Esophagus (tissue), 2 donors: ENCODE data around the gene RGS3. TPM values are rescaled to one million over a fixed set of nuclear protein-coding genes. Genes with fewer than 3 reads are reported as not detected.
"Not testable (repeated sequence)": the region's sequence is repeated elsewhere in the genome, so short reads cannot be mapped to it uniquely, and the experiment has no call there.

Source experiments
- H3K27ac ChIP-seq, 2 donors: one replicate each; pipeline ENCODE4 v1.5.1; 2013; ENCODE audit warnings: low read depth in 2 of 2, mild to moderate bottlenecking in 2 of 2, inconsistent platforms in 1 of 2, low read length in 1 of 2, moderate library complexity in 1 of 2
- H3K27me3 ChIP-seq, 2 donors: one replicate each; pipeline ENCODE4 v1.6.1; 2013; ENCODE audit warnings: low read length in 2 of 2, control low read depth in 1 of 2, mild to moderate bottlenecking in 1 of 2; ENCODE audit not compliant: insufficient read depth in 2 of 2, control insufficient read depth in 1 of 2
- H3K36me3 ChIP-seq, 2 donors: one replicate each; pipeline ENCODE4 v1.6.1; 2013; ENCODE audit warnings: low read length in 1 of 2; ENCODE audit not compliant: control insufficient read depth in 2 of 2, insufficient read depth in 2 of 2
- H3K4me1 ChIP-seq, 2 donors: one replicate each; pipeline ENCODE4 v1.6.1; 2013; ENCODE audit warnings: low read length in 1 of 2; ENCODE audit not compliant: control insufficient read depth in 2 of 2, insufficient read depth in 2 of 2
- H3K4me3 ChIP-seq, 2 donors: one replicate each; pipeline ENCODE4 v1.5.1; 2013; ENCODE audit warnings: low read length in 2 of 2, mild to moderate bottlenecking in 2 of 2, low read depth in 1 of 2, moderate library complexity in 1 of 2
- H3K9me3 ChIP-seq, 2 donors: one replicate each; pipeline ENCODE4 v1.6.1; 2013; ENCODE audit warnings: mild to moderate bottlenecking in 2 of 2, low read depth in 1 of 2, low read length in 1 of 2, moderate library complexity in 1 of 2; ENCODE audit not compliant: control insufficient read depth in 2 of 2, insufficient read depth in 1 of 2
- WGBS, 2 donors: extraction: QIAGEN DNeasy Blood & Tissue Kit; methylation state at CpG; one replicate each; pipeline ENCODE4 v1.1.7; 2013; 5-methylcytosine and 5-hydroxymethylcytosine counted together
- polyA plus RNA-seq, 2 donors: library from polyadenylated mRNA; stranded (reverse); fragments of 200-250 nt; gene quantifications; one replicate each; pipeline ENCODE4 v1.2.3, GENCODE V29; 2013
- donor health status: healthy with polysubstance abuse.
- donor health status: Bipolar disorder and iron deficiency.

Gene RGS3
- polyA plus RNA-seq, 2 donors, result 9.1 to 10.2 TPM

DNA sequence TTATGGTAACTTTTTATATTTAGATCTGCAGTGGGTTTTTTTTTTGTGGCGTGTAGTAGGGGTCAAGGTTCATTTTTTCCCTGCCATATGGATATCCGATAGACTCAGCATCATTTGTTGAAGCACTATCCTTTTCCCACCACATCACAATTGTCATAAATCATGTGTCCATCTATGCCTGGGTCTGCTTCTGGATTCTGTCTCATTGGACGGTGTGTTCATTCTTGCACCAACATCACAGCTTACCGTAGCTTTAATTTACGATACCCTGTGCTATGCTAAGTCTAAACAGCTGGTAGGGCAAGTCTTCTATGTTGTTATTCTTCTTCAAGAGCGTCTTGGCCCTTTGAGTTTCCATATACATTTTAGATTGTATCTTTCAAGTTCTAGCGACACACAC is 175.0 kb downstream of the RGS3 start:
- H3K9me3 ChIP-seq, result no peaks in the 10 kb centered on the region
- no peak overlapping the region for H3K4me3 ChIP-seq
- no peak overlapping the region for H3K27ac ChIP-seq
- no peaks in the 10 kb centered on the region for H3K36me3 ChIP-seq
- H3K27me3 ChIP-seq, result no peaks in the 10 kb centered on the region
- 82 to 87% methylated on average over 7 of the region's 7 CpGs for WGBS, 2 donors
- H3K4me1 ChIP-seq, result peaks cover 0 to 2% of the 10 kb centered on the region in 2 donors

DNA sequence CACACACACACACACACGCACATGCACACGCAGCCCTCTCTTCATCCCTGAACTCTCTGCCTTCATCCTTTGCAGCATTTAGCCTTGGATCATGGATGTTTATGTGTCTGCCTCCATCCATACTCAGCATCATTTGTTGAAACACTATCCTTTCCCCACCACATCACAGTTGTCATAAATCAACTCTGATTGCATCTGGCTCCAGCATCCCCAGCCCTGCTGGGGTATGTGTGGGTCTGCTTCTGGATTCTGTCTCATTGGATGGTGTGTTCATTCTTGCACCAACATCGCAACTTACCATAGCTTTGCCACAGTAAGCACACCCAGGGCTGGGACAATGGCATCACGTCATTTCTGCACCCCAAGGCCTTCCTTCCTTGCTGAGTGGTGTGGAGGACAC is 175.4 kb downstream of the RGS3 start:
- WGBS, 2 donors, result 87 to 95% methylated on average over 4 of the region's 4 CpGs
- no peaks in the 10 kb centered on the region for H3K9me3 ChIP-seq

DNA sequence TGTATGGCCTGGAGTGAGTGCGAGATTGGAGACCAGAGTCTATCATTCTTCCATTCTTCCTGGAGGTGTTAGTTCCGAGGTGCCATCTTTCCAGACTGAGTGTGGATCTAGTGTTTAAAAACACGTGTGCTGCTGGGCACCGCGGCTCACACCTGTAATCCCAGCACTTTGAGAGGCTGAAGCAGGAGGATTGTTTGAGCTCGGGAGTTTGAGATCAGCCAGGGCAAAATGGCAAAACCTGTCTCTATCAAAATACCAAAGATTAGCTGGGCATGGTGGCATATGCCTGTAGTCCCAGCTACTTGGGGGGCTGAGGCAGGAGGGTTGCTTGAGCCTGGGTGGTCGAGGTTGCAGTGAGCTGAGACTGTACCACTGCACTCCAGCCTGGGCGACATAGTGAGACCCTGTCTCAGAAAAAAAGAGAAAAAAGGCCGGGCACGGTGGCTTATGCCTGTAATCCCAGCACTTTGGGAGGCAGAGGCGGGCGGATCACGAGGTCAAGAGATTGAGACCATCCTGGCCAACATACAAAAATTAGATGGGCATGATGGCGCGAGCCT is 176.0 kb downstream of the RGS3 start:
- not testable (repeated sequence) for H3K36me3 ChIP-seq

More for the DNA sequence above, 175.4 kb downstream of the RGS3 start:
- Histone ChIP-seq H3K4me1 (peaks cover 0 to 2% of the 10 kb centered on the region in 2 donors), H3K27me3 (no peaks in the 10 kb centered on the region), H3K27ac (no peak overlapping the region), H3K4me3 (no peak overlapping the region), H3K36me3 (no peaks in the 10 kb centered on the region)

DNA sequence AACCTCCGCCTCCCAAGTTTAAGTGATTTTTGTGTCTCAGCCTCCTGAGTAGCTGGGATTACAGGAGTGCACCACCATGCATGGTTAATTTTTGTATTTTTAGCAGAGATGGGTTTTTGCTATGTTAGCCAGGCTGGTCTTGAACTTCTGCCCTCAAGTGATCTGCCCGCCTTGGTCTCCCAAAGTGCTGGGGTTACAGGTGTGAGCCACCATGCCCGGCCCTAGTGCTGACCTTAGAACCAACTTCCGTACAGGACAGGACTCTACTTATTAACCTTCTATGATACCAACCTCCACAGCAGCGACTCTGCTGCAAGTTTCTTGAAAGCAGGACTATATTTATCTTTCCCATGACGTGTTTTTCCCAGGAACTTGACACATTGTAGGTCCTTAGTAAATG is 176.9 kb downstream of the RGS3 start:
- Histone ChIP-seq H3K27ac (no peak overlapping the region), H3K4me3 (no peak overlapping the region), H3K36me3 (no peaks in the 10 kb centered on the region), H3K27me3 (no peaks in the 10 kb centered on the region), H3K9me3 (no peaks in the 10 kb centered on the region), H3K4me1 (no peaks in the 10 kb centered on the region)
- 75 to 79% methylated on average over 6 of the region's 6 CpGs for WGBS, 2 donors

More for the DNA sequence above, 176.0 kb downstream of the RGS3 start:
- not testable (repeated sequence) for H3K27ac ChIP-seq, H3K9me3 ChIP-seq, H3K4me1 ChIP-seq, H3K4me3 ChIP-seq, H3K27me3 ChIP-seq
- WGBS, 2 donors, result 92 to 94% methylated on average over 14 to 15 of the region's 15 CpGs

DNA sequence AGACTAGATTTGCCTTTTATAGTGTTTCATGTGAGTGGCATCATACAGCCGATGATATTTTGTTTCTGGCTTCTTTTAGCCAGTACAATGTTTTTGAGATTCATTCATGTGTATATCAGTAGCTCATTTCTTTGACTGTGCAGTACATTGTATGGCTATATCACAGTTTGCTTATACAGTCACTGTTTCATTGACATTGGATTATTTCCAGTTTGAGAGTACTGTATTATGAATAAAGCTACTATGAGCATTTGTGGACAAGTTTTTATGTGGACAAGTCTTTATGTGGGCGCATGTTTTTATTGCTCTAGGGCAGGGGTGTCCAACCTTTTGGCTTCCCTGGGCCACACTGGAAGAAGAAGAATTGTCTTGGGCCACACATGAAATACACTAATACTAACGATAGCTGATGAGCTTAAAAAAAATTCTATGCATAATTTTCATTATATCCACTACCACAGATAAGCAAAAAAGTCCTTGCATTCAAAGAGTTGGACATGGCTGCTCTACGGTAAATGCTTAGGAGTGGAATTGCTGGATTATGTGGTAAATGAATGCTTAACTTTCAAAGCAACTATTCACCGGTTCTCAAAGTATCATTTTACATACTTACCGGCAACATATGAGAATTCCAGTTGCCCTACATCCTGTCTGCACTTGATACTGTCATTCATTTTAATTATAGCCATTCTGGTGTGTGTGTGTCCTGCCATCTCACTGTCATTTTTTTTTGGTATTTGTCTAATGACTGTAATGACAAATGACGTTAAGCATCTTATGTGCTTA is 177.8 kb downstream of the RGS3 start:
- H3K27ac ChIP-seq, result no peak overlapping the region
- H3K27me3 ChIP-seq, result no peaks in the 10 kb centered on the region
- no peak overlapping the region for H3K4me3 ChIP-seq
- H3K4me1 ChIP-seq, result no peaks in the 10 kb centered on the region
- 80 to 83% methylated on average over 7 of the region's 7 CpGs for WGBS, 2 donors
- no peaks in the 10 kb centered on the region for H3K9me3 ChIP-seq
- H3K36me3 ChIP-seq, result no peaks in the 10 kb centered on the region

DNA sequence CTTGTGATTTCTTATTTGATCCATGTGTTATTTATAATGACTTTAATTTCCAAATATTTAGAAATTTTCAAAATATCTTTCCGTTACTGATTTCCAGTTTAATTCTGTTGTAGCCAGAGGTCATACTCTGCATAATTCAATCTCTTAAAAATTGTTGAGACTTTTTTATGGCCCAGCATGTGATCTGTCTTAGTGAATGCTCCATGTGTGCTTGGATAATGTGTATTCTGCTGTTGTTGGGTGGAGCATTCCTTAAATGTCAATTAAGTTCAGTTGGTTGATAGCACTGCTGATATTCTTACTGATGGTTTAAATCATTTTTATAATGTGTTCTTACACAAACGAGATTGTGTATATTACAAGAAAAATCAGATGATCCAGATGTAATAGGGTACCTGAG is 180.8 kb downstream of the RGS3 start:
- Histone ChIP-seq H3K9me3 (no peaks in the 10 kb centered on the region), H3K27ac (no peak overlapping the region), H3K4me1 (no peaks in the 10 kb centered on the region), H3K36me3 (no peaks in the 10 kb centered on the region), H3K27me3 (no peaks in the 10 kb centered on the region), H3K4me3 (no peak overlapping the region)
- 77 to 78% methylated on average over 2 of the region's 2 CpGs for WGBS, 2 donors

DNA sequence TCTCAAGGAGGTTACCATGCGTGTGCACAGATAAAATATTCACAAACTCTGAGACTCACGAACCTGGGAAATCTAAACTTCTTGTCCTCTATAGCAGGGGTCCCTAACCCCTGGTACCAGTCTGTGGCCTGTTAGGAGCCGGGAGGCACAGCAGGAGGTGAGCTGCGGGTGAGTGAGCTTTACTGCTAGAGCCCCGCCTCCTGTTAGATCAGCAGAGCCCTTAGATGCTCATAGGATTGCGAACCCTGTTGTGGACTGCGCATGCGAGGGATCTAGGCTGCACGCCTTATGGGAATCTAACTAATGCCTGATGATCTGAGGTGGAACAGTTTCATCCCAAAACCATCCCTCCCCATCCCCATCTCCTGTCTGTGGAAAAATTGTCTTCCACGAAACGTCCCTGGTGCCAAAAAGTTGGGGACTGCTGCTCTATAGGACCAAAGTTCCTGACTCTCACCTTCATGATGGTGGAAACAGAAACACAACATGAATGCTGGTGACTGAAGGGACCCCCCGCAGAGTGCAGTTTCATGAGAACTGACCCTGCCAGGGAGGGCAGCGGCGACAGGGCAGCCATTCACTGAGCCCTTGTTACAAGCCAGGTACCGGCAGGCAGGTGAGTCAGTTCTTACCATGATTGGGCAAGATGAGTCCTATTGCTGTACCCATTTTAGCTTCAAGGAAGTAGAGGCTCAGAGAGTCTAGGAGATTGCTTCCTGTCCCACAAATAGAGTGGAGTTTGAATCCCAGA is 181.9 kb downstream of the RGS3 start:
- Histone ChIP-seq H3K4me3 (no peak overlapping the region), H3K4me1 (no peaks in the 10 kb centered on the region), H3K36me3 (no peaks in the 10 kb centered on the region), H3K9me3 (no peaks in the 10 kb centered on the region), H3K27me3 (no peaks in the 10 kb centered on the region), H3K27ac (no peak overlapping the region)
- WGBS, 2 donors, result 91% methylated on average over 15 of the region's 15 CpGs

DNA sequence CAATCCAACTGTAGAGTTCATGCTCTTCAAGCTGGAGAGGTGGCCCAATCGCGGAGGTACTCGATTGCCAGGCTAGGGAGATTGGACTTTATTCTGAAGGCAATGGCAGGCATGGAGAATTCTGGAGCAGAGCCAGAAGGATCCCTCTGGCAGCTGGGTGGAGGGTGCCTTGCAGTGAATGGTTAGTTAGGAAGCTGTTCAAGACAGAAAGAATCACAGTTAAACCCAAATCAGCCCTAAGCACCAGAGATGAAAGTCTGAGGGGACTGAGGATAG is 182.4 kb downstream of the RGS3 start:
- Histone ChIP-seq H3K27ac (no peak overlapping the region), H3K9me3 (no peaks in the 10 kb centered on the region), H3K27me3 (no peaks in the 10 kb centered on the region), H3K4me3 (no peak overlapping the region), H3K4me1 (no peaks in the 10 kb centered on the region), H3K36me3 (no peaks in the 10 kb centered on the region)
- whole genome bisulfite sequencing, 2 donors, result 82 to 89% methylated on average over 3 of the region's 3 CpGs

DNA sequence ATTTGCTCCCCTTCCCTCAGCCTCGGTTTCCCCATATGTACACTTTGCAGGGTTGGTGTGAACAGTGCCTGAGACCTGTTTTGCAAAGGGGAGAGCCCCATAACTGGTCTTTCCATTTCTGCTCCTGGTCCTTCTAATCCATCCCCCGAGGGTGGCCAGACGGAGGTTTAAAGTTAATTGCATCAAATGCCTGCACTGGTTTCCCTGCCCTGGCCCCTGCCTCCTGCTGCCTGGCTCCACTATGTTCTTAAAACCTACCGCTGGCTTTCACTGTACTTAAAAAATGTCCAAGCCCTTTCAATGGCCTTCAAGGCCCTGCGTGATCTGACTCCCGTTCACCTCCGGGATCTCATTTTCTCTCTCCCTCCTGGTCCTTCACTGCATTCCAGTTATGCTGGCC is 183.0 kb downstream of the RGS3 start:
- Histone ChIP-seq H3K9me3 (no peaks in the 10 kb centered on the region), H3K4me1 (no peaks in the 10 kb centered on the region), H3K27ac (no peak overlapping the region), H3K36me3 (no peaks in the 10 kb centered on the region), H3K4me3 (no peak overlapping the region), H3K27me3 (no peaks in the 10 kb centered on the region)
- 89 to 93% methylated on average over 7 of the region's 7 CpGs for WGBS, 2 donors
